Smooth muscle cell (in vitro differentiated cells): ENCODE results near the gene HSPG2. TPM values are rescaled to one million over a fixed set of nuclear protein-coding genes. Genes with fewer than 3 reads are reported as not detected.

Experiments used
- DNase-seq: peaks from one replicate; lab custom pipeline; 2025; ENCODE audit not compliant: unreplicated experiment; lab: John Stamatoyannopoulos, UW
- H2AFZ ChIP-seq: fragments of 200-600 bp; sonication (generic); 2 replicates; pipeline ENCODE4 v1.6.0; 2016; ENCODE audit warnings: antibody characterized with exemption, low read depth, mild to moderate bottlenecking
- H3F3A ChIP-seq: fragments of 200-600 bp; sonication (generic); 2 replicates; pipeline ENCODE4 v1.6.0; 2017; ENCODE audit warnings: antibody characterized with exemption, low read depth
- H3K27ac ChIP-seq: fragments of 200-600 bp; sonication (generic); 2 replicates; pipeline ENCODE4 v1.5.1; 2016; ENCODE audit warnings: low read depth, mild to moderate bottlenecking
- H3K27me3 ChIP-seq: fragments of 200-600 bp; sonication (generic); 2 replicates; pipeline ENCODE4 v1.6.1; 2016; ENCODE audit warnings: low read depth, mild to moderate bottlenecking
- H3K36me3 ChIP-seq: fragments of 200-600 bp; sonication (generic); 2 replicates; pipeline ENCODE4 v1.5.1; 2016; ENCODE audit warnings: low read depth
- H3K4me1 ChIP-seq: fragments of 200-600 bp; sonication (generic); 2 replicates; pipeline ENCODE4 v1.5.1; 2016; ENCODE audit warnings: low read depth
- H3K4me2 ChIP-seq: fragments of 200-600 bp; sonication (generic); 2 replicates; pipeline ENCODE4 v1.6.0; 2016; ENCODE audit warnings: mild to moderate bottlenecking
- H3K4me3 ChIP-seq: fragments of 200-600 bp; sonication (generic); 2 replicates; pipeline ENCODE4 v1.5.1; 2016; ENCODE audit warnings: mild to moderate bottlenecking
- H3K79me2 ChIP-seq: fragments of 200-600 bp; sonication (generic); 2 replicates; pipeline ENCODE4 v1.6.0; 2016; ENCODE audit warnings: low read depth, mild to moderate bottlenecking
- H3K9ac ChIP-seq: fragments of 200-600 bp; sonication (generic); 2 replicates; pipeline ENCODE4 v1.6.0; 2016; ENCODE audit warnings: low read depth
- H3K9me3 ChIP-seq: fragments of 200-600 bp; sonication (generic); replicated peaks from 2 replicates; pipeline ENCODE4 v1.5.1; 2016; ENCODE audit warnings: low read depth
- H4K20me1 ChIP-seq: fragments of 200-600 bp; sonication (generic); 2 replicates; pipeline ENCODE4 v1.6.0; 2016; ENCODE audit warnings: low read depth
- WGBS: methylation state at CpG from one replicate; pipeline ENCODE4 v1.1.7; 2016; ENCODE audit warnings: low lambda C conversion rate; 5-methylcytosine and 5-hydroxymethylcytosine counted together
- polyA plus RNA-seq: library from polyadenylated mRNA; unstranded; fragments of >200 nt; fragmentation: Nextera tagmentation; extraction: Ambion mirVana; gene quantifications from 2 replicates; pipeline ENCODE4 v1.2.1, GENCODE V29; 2016
- total RNA-seq: library from RNA; depleted of rRNA; stranded (reverse); fragments of >200 nt; gene quantifications from 2 replicates; pipeline ENCODE4 v1.2.3, GENCODE V29; 2014
- TF ChIP-seq, protein P1 (sequence below): fragments of 200-600 bp; sonication (generic); IDR thresholded peaks from 2 replicates; pipeline ENCODE4 v1.5.1; 2017; ENCODE audit warnings: borderline replicate concordance, mild to moderate bottlenecking, antibody characterized with exemption; ENCODE audit not compliant: insufficient read depth, poor library complexity, severe bottlenecking

HSPG2 gene
- total and polyA plus RNA-seq, 2 experiments from 2014 or later, result 40.7 to 46.7 TPM

DNA sequence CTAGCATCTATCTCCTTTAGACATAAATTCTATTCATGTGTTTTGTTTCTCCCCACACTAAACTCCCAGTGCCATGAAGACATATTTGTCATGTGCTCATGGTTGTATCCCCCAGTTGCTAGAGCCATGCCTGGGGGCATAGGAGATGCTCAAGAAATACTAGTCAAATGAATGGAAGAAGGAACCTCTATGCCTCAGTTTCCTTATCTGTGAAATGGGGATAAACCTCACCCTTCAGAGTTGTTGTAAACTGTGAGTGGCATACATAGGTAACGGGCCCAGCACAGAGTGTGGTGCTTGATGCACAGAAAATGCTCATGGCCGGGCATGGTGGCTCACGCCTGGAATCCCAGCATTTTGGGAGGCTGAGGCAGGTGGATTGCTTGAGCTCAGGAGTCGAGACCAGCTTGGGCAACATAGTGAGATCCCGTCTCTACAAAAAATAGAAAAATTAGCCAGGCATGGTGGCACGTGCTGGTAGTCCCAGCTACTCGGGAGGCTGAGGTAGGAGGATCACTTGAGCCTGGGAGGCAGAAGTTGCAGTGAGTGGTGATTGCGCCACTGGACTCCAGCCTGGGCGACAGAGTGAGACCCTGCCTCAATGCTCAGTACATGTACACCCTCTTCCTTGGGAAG lies 116.4 kb downstream of the HSPG2 start:
- no peak for DNase-seq
- no peaks in the 10 kb centered on the region for H3K79me2 ChIP-seq
- H2AFZ ChIP-seq, result no peak overlapping the region
- WGBS, result 97% methylated on average over 9 of the region's 9 CpGs
- H3K27me3 ChIP-seq, result no peaks in the 10 kb centered on the region
- no peaks in the 10 kb centered on the region for H3K4me1 ChIP-seq
- no peaks in the 10 kb centered on the region for H4K20me1 ChIP-seq
- H3K9ac ChIP-seq, result no peak overlapping the region
- H3K27ac ChIP-seq, result no peak overlapping the region
- TF ChIP-seq, protein P1, sequence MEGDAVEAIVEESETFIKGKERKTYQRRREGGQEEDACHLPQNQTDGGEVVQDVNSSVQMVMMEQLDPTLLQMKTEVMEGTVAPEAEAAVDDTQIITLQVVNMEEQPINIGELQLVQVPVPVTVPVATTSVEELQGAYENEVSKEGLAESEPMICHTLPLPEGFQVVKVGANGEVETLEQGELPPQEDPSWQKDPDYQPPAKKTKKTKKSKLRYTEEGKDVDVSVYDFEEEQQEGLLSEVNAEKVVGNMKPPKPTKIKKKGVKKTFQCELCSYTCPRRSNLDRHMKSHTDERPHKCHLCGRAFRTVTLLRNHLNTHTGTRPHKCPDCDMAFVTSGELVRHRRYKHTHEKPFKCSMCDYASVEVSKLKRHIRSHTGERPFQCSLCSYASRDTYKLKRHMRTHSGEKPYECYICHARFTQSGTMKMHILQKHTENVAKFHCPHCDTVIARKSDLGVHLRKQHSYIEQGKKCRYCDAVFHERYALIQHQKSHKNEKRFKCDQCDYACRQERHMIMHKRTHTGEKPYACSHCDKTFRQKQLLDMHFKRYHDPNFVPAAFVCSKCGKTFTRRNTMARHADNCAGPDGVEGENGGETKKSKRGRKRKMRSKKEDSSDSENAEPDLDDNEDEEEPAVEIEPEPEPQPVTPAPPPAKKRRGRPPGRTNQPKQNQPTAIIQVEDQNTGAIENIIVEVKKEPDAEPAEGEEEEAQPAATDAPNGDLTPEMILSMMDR, result no peak
- H3F3A ChIP-seq, result peaks cover 12% of the 10 kb centered on the region
- H3K36me3 ChIP-seq, result no peaks in the 10 kb centered on the region
- H3K4me2 ChIP-seq, result no peak overlapping the region
- no peaks in the 10 kb centered on the region for H3K9me3 ChIP-seq
- H3K4me3 ChIP-seq, result no peak overlapping the region

DNA sequence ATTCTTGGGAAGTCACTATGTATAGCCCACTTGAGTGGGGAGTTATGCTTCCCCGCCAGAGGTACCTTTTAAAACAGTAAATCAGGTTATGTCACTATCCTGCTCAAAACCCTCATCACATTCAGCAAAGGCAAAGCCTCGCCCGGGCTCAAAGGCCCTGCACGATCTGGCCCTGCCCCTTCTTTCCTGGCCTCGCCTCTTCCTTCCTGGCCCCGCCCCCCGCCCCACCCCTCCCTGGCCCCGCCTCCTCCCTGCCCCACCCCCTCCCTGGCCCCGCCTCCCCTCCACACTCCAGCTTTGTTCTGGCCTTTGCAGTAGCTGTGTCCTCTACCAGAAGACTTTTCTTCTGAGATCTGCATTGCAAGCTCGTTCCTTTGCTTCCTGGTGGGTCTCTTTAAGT lies 118.5 kb downstream of the HSPG2 start:
- TF ChIP-seq, protein P1, result no peak
- H3K4me3 ChIP-seq, result no peak overlapping the region
- no peaks in the 10 kb centered on the region for H3K9me3 ChIP-seq
- no peaks in the 10 kb centered on the region for H3K27me3 ChIP-seq
- no peak overlapping the region for H3K4me2 ChIP-seq
- H3K27ac ChIP-seq, result no peak overlapping the region
- peaks cover 13% of the 10 kb centered on the region for H3F3A ChIP-seq
- H3K36me3 ChIP-seq, result no peaks in the 10 kb centered on the region
- no peak overlapping the region for H2AFZ ChIP-seq
- H3K79me2 ChIP-seq, result no peaks in the 10 kb centered on the region
- WGBS, result 65% methylated on average over 3 of the region's 10 CpGs
- no peaks in the 10 kb centered on the region for H4K20me1 ChIP-seq
- H3K9ac ChIP-seq, result no peak overlapping the region
- DNase-seq, result no peak
- no peaks in the 10 kb centered on the region for H3K4me1 ChIP-seq

DNA sequence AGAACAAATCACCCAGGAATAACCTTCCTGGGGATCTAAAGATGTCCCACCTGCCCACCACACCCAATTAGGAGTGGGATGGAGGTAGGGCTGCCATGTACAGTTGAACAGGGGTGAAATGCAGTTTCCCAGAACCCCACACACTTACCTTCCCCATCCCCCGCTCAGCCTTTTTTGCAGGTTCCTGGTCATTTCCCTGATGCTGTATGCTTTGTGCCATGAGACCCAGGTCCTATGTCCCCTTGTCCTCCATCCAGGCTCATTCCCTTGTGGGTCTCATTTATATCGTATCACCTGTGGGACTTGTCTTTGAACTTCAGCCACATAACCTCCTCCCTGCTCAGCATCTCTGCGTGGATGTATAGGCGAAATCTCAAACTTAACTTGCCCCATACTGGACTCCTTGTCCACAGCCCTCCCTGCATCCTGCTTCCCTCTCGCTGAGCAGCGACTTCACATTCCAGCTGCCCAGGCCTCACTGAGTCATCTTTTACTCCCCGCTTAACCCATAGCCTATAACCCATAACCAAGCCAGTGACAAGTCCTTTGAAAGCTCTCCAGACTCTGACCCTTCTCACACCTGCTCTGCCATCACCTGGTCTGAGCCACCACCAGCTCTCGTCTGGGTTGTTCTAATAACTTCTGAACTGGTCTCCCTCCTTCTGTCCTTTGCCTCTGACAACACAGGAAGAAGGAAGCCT lies 120.4 kb downstream of the HSPG2 start:
- Histone ChIP-seq H3K27me3 (no peaks in the 10 kb centered on the region), H3F3A (peaks cover 17% of the 10 kb centered on the region), H3K27ac (no peak overlapping the region), H3K4me2 (no peak overlapping the region), H3K79me2 (no peaks in the 10 kb centered on the region), H3K4me1 (no peaks in the 10 kb centered on the region), H2AFZ (no peak overlapping the region), H3K4me3 (no peak overlapping the region), H3K36me3 (no peaks in the 10 kb centered on the region), H3K9me3 (no peaks in the 10 kb centered on the region), H4K20me1 (no peaks in the 10 kb centered on the region), H3K9ac (no peak overlapping the region)
- no peak for DNase-seq
- TF ChIP-seq, protein P1, result no peak
- WGBS, result 52% methylated on average over 8 of the region's 8 CpGs
